Measurements from ENCODE around the gene PPL. TPM values are rescaled to one million over a fixed set of nuclear protein-coding genes. Genes with fewer than 3 reads are reported as not detected.

The PPL gene
- total and polyA plus RNA-seq, 2 donors (not counting 3 experiments of a cell fraction or from before 2014, with no cell fraction given), result 0.07 to 0.20 TPM

GRCh38 chr16:4902038-4902437 lies 34.9 kb downstream of the PPL start:
- BruUV-seq (replicated peaks), result no TSS peak
- no peaks in the 10 kb centered on the region for H3K27me3 ChIP-seq (ENCODE audit: control insufficient read depth in 2 of 2, insufficient read depth in 2 of 2, low read length in 2 of 2)
- H3K9me1 ChIP-seq (replicated peaks; ENCODE audit: control insufficient read depth, extremely low read depth, insufficient read depth, low read length), result no peaks in the 10 kb centered on the region
- no peaks in the 10 kb centered on the region for H3K9me3 ChIP-seq (replicated peaks; ENCODE audit: control insufficient read depth, insufficient read depth, low read length)
- no peaks in the 10 kb centered on the region for H4K20me1 ChIP-seq (replicated peaks; ENCODE audit: control insufficient read depth, extremely low read depth, insufficient read depth, low read length)
- H3K9ac ChIP-seq (replicated peaks; ENCODE audit: extremely low read depth, insufficient read depth, low read length), result no peak overlapping the region
- no peak overlapping the region for H3K4me3 ChIP-seq (replicated peaks in 1 of 3; ENCODE audit: insufficient read depth in 1 of 3, low read depth in 1 of 3, low read length in 3 of 3)
- intact Hi-C loops (cut with micrococcal nuclease) (no loop called here), dilution Hi-C loops (cut with MboI; ENCODE audit: extremely low pct_ligation_motif_present, low sequenced_read_pairs) (no loop called here)
- H3K4me2 ChIP-seq (ENCODE audit: insufficient read depth, low read length), result no peak overlapping the region
- no peak overlapping the region for H2AFZ ChIP-seq (ENCODE audit: low read depth, low read length)
- H3K79me2 ChIP-seq (ENCODE audit: control insufficient read depth, insufficient read depth, low read length), result no peaks in the 10 kb centered on the region
- FAIRE-seq (no peak), DNase-seq (ENCODE audit: low read depth, low spot score) (no peak)
- POLR2A ChIA-PET, result no interaction called here
- H3K27ac ChIP-seq (ENCODE audit: insufficient read depth, low read depth, low read length), result no peak overlapping the region
- no peaks in the 10 kb centered on the region for H3K36me3 ChIP-seq (ENCODE audit: control insufficient read depth in 2 of 2, extremely low read depth in 1 of 2, insufficient read depth in 2 of 2, low read length in 2 of 2)
- no peak for TF ChIP-seq POLR2AphosphoS5 (IDR thresholded peaks at IDR 0.05; ENCODE audit: insufficient read depth, low read depth, low read length)
- TF ChIP-seq GATA2 (IDR thresholded peaks at IDR 0.05; ENCODE audit: insufficient read depth, insufficient read length, low read depth, low read length), result no peak
- TF ChIP-seq CTCF (IDR thresholded peaks at IDR 0.05; ENCODE audit: extremely low read depth in 1 of 2, insufficient read depth in 1 of 2, low read depth in 1 of 2, low read length in 2 of 2), result no peak
- no peak for TF ChIP-seq MAX (IDR thresholded peaks at IDR 0.05; ENCODE audit: insufficient read depth, insufficient read length)
- TF ChIP-seq POLR2A (IDR thresholded peaks at IDR 0.05; ENCODE audit: low read depth, low read length), result no peak
- no peak for TF ChIP-seq JUN (IDR thresholded peaks at IDR 0.05; ENCODE audit: borderline replicate concordance, insufficient read depth, insufficient read length, low read depth)
- TF ChIP-seq FOS (IDR thresholded peaks at IDR 0.05; ENCODE audit: borderline replicate concordance, insufficient read depth, low read length), result no peak
- no peak for TF ChIP-seq EZH2 (IDR thresholded peaks at IDR 0.05; ENCODE audit: borderline replicate concordance, low read depth, low read length, severe bottlenecking)
- no peak for TF ChIP-seq MYC (IDR thresholded peaks at IDR 0.05; ENCODE audit: low read depth, low read length)
- H3K4me1 ChIP-seq (ENCODE audit: control insufficient read depth, extremely low read depth, insufficient read depth, low read length), result no peaks in the 10 kb centered on the region
- CTCF ChIA-PET, result no interaction called here
